Measurements from ENCODE around the gene RABAC1.
"Not testable (repeated sequence)": the region's sequence is repeated elsewhere in the genome, so short reads cannot be mapped to it uniquely, and the experiment has no call there.

GRCh38 chr19:41991925-41992569, 32.9 kb upstream of the RABAC1 start:
- TF ChIP-seq CTCF, POLR2A (IDR thresholded peaks at IDR 0.05): not testable (repeated sequence)
